H1 (cell line): ENCODE data around the gene NRL. TPM values are rescaled to one million over a fixed set of nuclear protein-coding genes. Genes with fewer than 3 reads are reported as not detected.

Source experiments
- FOSL1 ChIP-seq: IDR thresholded peaks from 2 replicates; pipeline ENCODE4 v1.6.1; 2011; ENCODE audit warnings: mild to moderate bottlenecking, low read depth, low read length, moderate library complexity; ENCODE audit not compliant: insufficient read depth
- RNF2 ChIP-seq: fragments of 200-900, 300-1000 bp; sonication (generic); IDR thresholded peaks from 2 replicates; pipeline ENCODE4 v1.7.1; 2016; ENCODE audit warnings: borderline replicate concordance, low read depth, mild to moderate bottlenecking, antibody characterized with exemption, low read length; ENCODE audit not compliant: poor library complexity, severe bottlenecking; ENCODE audit errors: missing control alignments
- SP1 ChIP-seq: IDR thresholded peaks from 2 replicates; pipeline ENCODE4 v1.6.1; 2011; ENCODE audit warnings: low read depth, low read length
- SUZ12 ChIP-seq: fragments of 200-600 bp; sonication (generic); IDR thresholded peaks from 2 replicates; pipeline ENCODE4 v1.6.1; 2012; ENCODE audit warnings: mild to moderate bottlenecking, inconsistent platforms, low read length, moderate library complexity, mixed read lengths
- TAF7 ChIP-seq: optimal IDR thresholded peaks from 2 replicates; pipeline ENCODE3; 2011; ENCODE audit warnings: low read depth, mild to moderate bottlenecking, inconsistent platforms, low read length, moderate library complexity, borderline replicate concordance
- TCF12 ChIP-seq: IDR thresholded peaks from 2 replicates; pipeline ENCODE4 v1.6.1; 2011; ENCODE audit warnings: low read depth, mild to moderate bottlenecking, low read length
- ZNF274 ChIP-seq: IDR thresholded peaks from 2 replicates; pipeline ENCODE4 v1.7.0; 2012; ENCODE audit warnings: low read length, borderline replicate concordance; ENCODE audit errors: extremely low read depth
- polyA plus RNA-seq, 7 experiments: library from polyadenylated mRNA; depleted of rRNA in 3 of 7; stranded (reverse) in 5 of 7; unstranded in 2 of 7; fragments of >200 nt in 5 of 7; fragments of 200-250 nt in 2 of 7; gene quantifications; 1 replicate in 5 of 7; 2 replicates in 1 of 7; 4 replicates in 1 of 7; pipeline versions ENCODE4 v1.2.1 to v1.2.3, GENCODE V29; 2011 to 2013; ENCODE audit warnings: missing spikeins in 2 of 7, mixed read lengths in 2 of 7
- total RNA-seq: library from RNA; stranded (reverse); fragmentation: NEBNext Ultra II Directional; extraction: Animal tissue kit (Norgen Biotek cat#: 25700); gene quantifications from 2 replicates; pipeline ENCODE4 v1.2.1, GENCODE V29; 2021
- TF ChIP-seq, protein P1 (sequence below): fragments of 300-600 bp; sonication (generic); IDR thresholded peaks from 2 replicates; pipeline ENCODE4 v1.7.1; 2012; ENCODE audit warnings: low read length, moderate library complexity, mild to moderate bottlenecking, inconsistent platforms; ENCODE audit not compliant: insufficient replicate concordance

NRL gene
- total and polyA plus RNA-seq, 2 of the 8 experiments (the other 6 are each of a cell fraction or from before 2014, with no cell fraction given) = 1.1 to 2.2 TPM

- TF ChIP-seq, protein P1, sequence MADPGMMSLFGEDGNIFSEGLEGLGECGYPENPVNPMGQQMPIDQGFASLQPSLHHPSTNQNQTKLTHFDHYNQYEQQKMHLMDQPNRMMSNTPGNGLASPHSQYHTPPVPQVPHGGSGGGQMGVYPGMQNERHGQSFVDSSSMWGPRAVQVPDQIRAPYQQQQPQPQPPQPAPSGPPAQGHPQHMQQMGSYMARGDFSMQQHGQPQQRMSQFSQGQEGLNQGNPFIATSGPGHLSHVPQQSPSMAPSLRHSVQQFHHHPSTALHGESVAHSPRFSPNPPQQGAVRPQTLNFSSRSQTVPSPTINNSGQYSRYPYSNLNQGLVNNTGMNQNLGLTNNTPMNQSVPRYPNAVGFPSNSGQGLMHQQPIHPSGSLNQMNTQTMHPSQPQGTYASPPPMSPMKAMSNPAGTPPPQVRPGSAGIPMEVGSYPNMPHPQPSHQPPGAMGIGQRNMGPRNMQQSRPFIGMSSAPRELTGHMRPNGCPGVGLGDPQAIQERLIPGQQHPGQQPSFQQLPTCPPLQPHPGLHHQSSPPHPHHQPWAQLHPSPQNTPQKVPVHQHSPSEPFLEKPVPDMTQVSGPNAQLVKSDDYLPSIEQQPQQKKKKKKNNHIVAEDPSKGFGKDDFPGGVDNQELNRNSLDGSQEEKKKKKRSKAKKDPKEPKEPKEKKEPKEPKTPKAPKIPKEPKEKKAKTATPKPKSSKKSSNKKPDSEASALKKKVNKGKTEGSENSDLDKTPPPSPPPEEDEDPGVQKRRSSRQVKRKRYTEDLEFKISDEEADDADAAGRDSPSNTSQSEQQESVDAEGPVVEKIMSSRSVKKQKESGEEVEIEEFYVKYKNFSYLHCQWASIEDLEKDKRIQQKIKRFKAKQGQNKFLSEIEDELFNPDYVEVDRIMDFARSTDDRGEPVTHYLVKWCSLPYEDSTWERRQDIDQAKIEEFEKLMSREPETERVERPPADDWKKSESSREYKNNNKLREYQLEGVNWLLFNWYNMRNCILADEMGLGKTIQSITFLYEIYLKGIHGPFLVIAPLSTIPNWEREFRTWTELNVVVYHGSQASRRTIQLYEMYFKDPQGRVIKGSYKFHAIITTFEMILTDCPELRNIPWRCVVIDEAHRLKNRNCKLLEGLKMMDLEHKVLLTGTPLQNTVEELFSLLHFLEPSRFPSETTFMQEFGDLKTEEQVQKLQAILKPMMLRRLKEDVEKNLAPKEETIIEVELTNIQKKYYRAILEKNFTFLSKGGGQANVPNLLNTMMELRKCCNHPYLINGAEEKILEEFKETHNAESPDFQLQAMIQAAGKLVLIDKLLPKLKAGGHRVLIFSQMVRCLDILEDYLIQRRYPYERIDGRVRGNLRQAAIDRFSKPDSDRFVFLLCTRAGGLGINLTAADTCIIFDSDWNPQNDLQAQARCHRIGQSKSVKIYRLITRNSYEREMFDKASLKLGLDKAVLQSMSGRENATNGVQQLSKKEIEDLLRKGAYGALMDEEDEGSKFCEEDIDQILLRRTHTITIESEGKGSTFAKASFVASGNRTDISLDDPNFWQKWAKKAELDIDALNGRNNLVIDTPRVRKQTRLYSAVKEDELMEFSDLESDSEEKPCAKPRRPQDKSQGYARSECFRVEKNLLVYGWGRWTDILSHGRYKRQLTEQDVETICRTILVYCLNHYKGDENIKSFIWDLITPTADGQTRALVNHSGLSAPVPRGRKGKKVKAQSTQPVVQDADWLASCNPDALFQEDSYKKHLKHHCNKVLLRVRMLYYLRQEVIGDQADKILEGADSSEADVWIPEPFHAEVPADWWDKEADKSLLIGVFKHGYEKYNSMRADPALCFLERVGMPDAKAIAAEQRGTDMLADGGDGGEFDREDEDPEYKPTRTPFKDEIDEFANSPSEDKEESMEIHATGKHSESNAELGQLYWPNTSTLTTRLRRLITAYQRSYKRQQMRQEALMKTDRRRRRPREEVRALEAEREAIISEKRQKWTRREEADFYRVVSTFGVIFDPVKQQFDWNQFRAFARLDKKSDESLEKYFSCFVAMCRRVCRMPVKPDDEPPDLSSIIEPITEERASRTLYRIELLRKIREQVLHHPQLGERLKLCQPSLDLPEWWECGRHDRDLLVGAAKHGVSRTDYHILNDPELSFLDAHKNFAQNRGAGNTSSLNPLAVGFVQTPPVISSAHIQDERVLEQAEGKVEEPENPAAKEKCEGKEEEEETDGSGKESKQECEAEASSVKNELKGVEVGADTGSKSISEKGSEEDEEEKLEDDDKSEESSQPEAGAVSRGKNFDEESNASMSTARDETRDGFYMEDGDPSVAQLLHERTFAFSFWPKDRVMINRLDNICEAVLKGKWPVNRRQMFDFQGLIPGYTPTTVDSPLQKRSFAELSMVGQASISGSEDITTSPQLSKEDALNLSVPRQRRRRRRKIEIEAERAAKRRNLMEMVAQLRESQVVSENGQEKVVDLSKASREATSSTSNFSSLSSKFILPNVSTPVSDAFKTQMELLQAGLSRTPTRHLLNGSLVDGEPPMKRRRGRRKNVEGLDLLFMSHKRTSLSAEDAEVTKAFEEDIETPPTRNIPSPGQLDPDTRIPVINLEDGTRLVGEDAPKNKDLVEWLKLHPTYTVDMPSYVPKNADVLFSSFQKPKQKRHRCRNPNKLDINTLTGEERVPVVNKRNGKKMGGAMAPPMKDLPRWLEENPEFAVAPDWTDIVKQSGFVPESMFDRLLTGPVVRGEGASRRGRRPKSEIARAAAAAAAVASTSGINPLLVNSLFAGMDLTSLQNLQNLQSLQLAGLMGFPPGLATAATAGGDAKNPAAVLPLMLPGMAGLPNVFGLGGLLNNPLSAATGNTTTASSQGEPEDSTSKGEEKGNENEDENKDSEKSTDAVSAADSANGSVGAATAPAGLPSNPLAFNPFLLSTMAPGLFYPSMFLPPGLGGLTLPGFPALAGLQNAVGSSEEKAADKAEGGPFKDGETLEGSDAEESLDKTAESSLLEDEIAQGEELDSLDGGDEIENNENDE = no peak
- TF ChIP-seq TAF7 = no peak
- no peak for TF ChIP-seq RNF2
- TF ChIP-seq FOSL1 = no peak
- TF ChIP-seq ZNF274 = no peak
- no peak for TF ChIP-seq TCF12
- TF ChIP-seq SUZ12 = no peak
- TF ChIP-seq SP1 = no peak
Measured at GRCh38 chr14:24129410-24129998, 14.8 kb upstream of the NRL start (continued).
